H1 (cell line): ENCODE measurements around the gene LSM10. TPM values are rescaled to one million over a fixed set of nuclear protein-coding genes. Genes with fewer than 3 reads are reported as not detected.

Experiments
- CTCF ChIA-PET: fragments of 300-600 bp; sonication (Branson Sonifier 250); formaldehyde crosslinking; loops from one replicate; lab custom pipeline; 2021; ENCODE audit not compliant: partially characterized antibody; lab: Charles Lee
- POLR2A ChIA-PET: fragments of 300-600 bp; sonication (Branson Sonifier 250); formaldehyde crosslinking; loops from one replicate; lab custom pipeline; 2021; ENCODE audit warnings: inconsistent platforms; ENCODE audit not compliant: partially characterized antibody; lab: Charles Lee
- DNase-seq, 2 experiments: peaks; one replicate each; pipeline versions ENCODE4 v3.0.0 to v3.0.0-alpha.2; 2010 to 2022; ENCODE audit warnings: low spot score in 2 of 2, low read depth in 1 of 2, mixed read lengths in 1 of 2
- FAIRE-seq: peaks from 2 replicates; lab custom pipeline; 2011; peaks lifted over from hg19 to GRCh38; lab: Jason Lieb, UNC
- H2AFZ ChIP-seq: 2 replicates; pipeline ENCODE4 v1.8.1; 2012; ENCODE audit warnings: low read length, inconsistent platforms
- H2AK5ac ChIP-seq: 2 replicates; pipeline ENCODE4 v1.6.1; 2013; ENCODE audit warnings: low read depth, low read length
- H2BK120ac ChIP-seq: replicated peaks from 2 replicates; pipeline ENCODE3; 2013; ENCODE audit warnings: low read depth, low read length, inconsistent platforms
- H2BK12ac ChIP-seq: 2 replicates; pipeline ENCODE4 v1.6.1; 2013; ENCODE audit warnings: low read depth, low read length
- H2BK15ac ChIP-seq: 2 replicates; pipeline ENCODE4 v1.6.1; 2013; ENCODE audit warnings: low read length
- H2BK20ac ChIP-seq: 2 replicates; pipeline ENCODE4 v1.6.1; 2013; ENCODE audit warnings: low read length
- H2BK5ac ChIP-seq: 2 replicates; pipeline ENCODE4 v1.6.1; 2013; ENCODE audit warnings: low read depth, low read length
- H3K14ac ChIP-seq: 2 replicates; pipeline ENCODE4 v1.6.1; 2013; ENCODE audit warnings: inconsistent platforms; ENCODE audit not compliant: insufficient read length
- H3K18ac ChIP-seq: 2 replicates; pipeline ENCODE4 v1.6.1; 2013; ENCODE audit warnings: low read length; ENCODE audit errors: extremely low read depth
- H3K23ac ChIP-seq: 2 replicates; pipeline ENCODE4 v1.6.1; 2013; ENCODE audit warnings: inconsistent platforms; ENCODE audit not compliant: insufficient read length
- H3K23me2 ChIP-seq: 2 replicates; pipeline ENCODE4 v1.6.1; 2013; ENCODE audit warnings: low read depth, low read length
- H3K27ac ChIP-seq: 2 replicates; pipeline ENCODE4 v1.6.1; 2011; ENCODE audit warnings: low read depth, low read length, inconsistent platforms
- H3K27me3 ChIP-seq, 4 experiments: replicated peaks in 1 of 4; 1 replicate in 1 of 4; 2 replicates in 3 of 4; pipeline versions ENCODE4 v1.6.1 to v1.8.1; 2011 to 2013; ENCODE audit warnings: low read length in 3 of 4, mild to moderate bottlenecking in 3 of 4, inconsistent platforms in 2 of 4, mixed read lengths in 2 of 4, moderate library complexity in 1 of 4; ENCODE audit not compliant: control insufficient read depth in 3 of 4, insufficient read depth in 3 of 4; ENCODE audit errors: extremely low read depth in 1 of 4
- H3K36me3 ChIP-seq, 4 experiments: 2 replicates each; pipeline versions ENCODE4 v1.6.1 to v1.8.1; 2011 to 2013; ENCODE audit warnings: mild to moderate bottlenecking in 4 of 4, low read length in 3 of 4, moderate library complexity in 2 of 4, control low read depth in 1 of 4, inconsistent platforms in 1 of 4; ENCODE audit not compliant: insufficient read depth in 4 of 4, control insufficient read depth in 2 of 4
- H3K4ac ChIP-seq: replicated peaks from 2 replicates; pipeline ENCODE3; 2013; ENCODE audit warnings: low read length, low read depth, mixed read lengths, inconsistent platforms; ENCODE audit not compliant: insufficient read length
- H3K4me1 ChIP-seq, 4 experiments: replicated peaks in 1 of 4; 1 replicate in 1 of 4; 2 replicates in 3 of 4; pipeline versions ENCODE4 v1.6.1 to v1.8.1; 2011 to 2013; ENCODE audit warnings: low read length in 3 of 4, inconsistent platforms in 2 of 4, mixed read lengths in 1 of 4; ENCODE audit not compliant: insufficient read depth in 4 of 4, control insufficient read depth in 3 of 4
- H3K4me2 ChIP-seq, 2 experiments: 2 replicates each; pipeline versions ENCODE4 v1.6.1 to v1.8.1; 2011 to 2013; ENCODE audit warnings: low read depth in 2 of 2, low read length in 2 of 2, control low read depth in 1 of 2, inconsistent platforms in 1 of 2, mild to moderate bottlenecking in 1 of 2; ENCODE audit not compliant: insufficient read depth in 1 of 2
- H3K4me3 ChIP-seq, 4 experiments: fragments of 200-600, 300-600 bp in 1 of 4; sonication (generic), shearing (Covaris generic), sonication (Bioruptor Twin) in 1 of 4; 2 replicates each; pipeline versions ENCODE4 v1.5.1 to v1.8.1; 2011 to 2016; ENCODE audit warnings: low read length in 4 of 4, low read depth in 3 of 4, control low read depth in 2 of 4, inconsistent platforms in 2 of 4, mild to moderate bottlenecking in 2 of 4, mixed read lengths in 1 of 4, moderate library complexity in 1 of 4; ENCODE audit not compliant: insufficient read depth in 2 of 4; ENCODE audit errors: extremely low read depth in 1 of 4
- H3K56ac ChIP-seq: replicated peaks from 2 replicates; pipeline ENCODE3; 2013; ENCODE audit warnings: low read depth, mild to moderate bottlenecking, mixed read lengths, low read length, inconsistent platforms; ENCODE audit not compliant: insufficient read length
- H3K79me1 ChIP-seq: 2 replicates; pipeline ENCODE4 v1.6.1; 2013; ENCODE audit warnings: low read depth, low read length, control low read depth
- H3K79me2 ChIP-seq, 2 experiments: 2 replicates each; pipeline versions ENCODE4 v1.6.1 to v1.8.1; 2012 to 2013; ENCODE audit warnings: low read length in 2 of 2, mild to moderate bottlenecking in 2 of 2, inconsistent platforms in 1 of 2; ENCODE audit not compliant: insufficient read depth in 2 of 2, control insufficient read depth in 1 of 2
- H3K9ac ChIP-seq, 4 experiments: replicated peaks in 1 of 4; 1 replicate in 1 of 4; 2 replicates in 3 of 4; pipeline versions ENCODE4 v1.6.1 to v1.8.1; 2011 to 2013; ENCODE audit warnings: low read depth in 3 of 4, low read length in 3 of 4, control low read depth in 2 of 4, mild to moderate bottlenecking in 2 of 4, moderate library complexity in 2 of 4, inconsistent platforms in 1 of 4; ENCODE audit errors: extremely low read depth in 1 of 4
- H3K9me3 ChIP-seq, 2 experiments: 2 replicates each; pipeline versions ENCODE4 v1.6.1 to v1.8.1; 2012 to 2013; ENCODE audit warnings: mild to moderate bottlenecking in 2 of 2, moderate library complexity in 2 of 2, control low read depth in 1 of 2, inconsistent platforms in 1 of 2, low read depth in 1 of 2, low read length in 1 of 2, mixed read lengths in 1 of 2; ENCODE audit not compliant: insufficient read depth in 2 of 2
- H4K20me1 ChIP-seq, 2 experiments: replicated peaks in 1 of 2; 2 replicates each; pipeline versions ENCODE3 to v1.8.1; 2011 to 2013; ENCODE audit warnings: inconsistent platforms in 2 of 2, low read length in 2 of 2, mild to moderate bottlenecking in 1 of 2; ENCODE audit not compliant: insufficient read depth in 2 of 2, control insufficient read depth in 1 of 2
- H4K5ac ChIP-seq: 2 replicates; pipeline ENCODE4 v1.6.1; 2013; ENCODE audit warnings: low read length, low read depth, mixed read lengths, inconsistent platforms; ENCODE audit not compliant: insufficient read length
- H4K8ac ChIP-seq: 2 replicates; pipeline ENCODE4 v1.8.0; 2013; ENCODE audit warnings: mild to moderate bottlenecking, moderate library complexity, low read length, inconsistent platforms; ENCODE audit not compliant: insufficient read depth; ENCODE audit errors: extremely low read depth
- H4K91ac ChIP-seq: replicated peaks from 2 replicates; pipeline ENCODE3; 2013; ENCODE audit warnings: low read length, mixed read lengths, inconsistent platforms; ENCODE audit not compliant: insufficient read length
- ATF2 ChIP-seq: IDR thresholded peaks from 2 replicates; pipeline ENCODE4 v1.6.1; 2012; ENCODE audit warnings: low read length, inconsistent platforms
- BCL11A ChIP-seq, 2 experiments: IDR thresholded peaks; one replicate each; pipeline ENCODE4 v1.6.1; 2011; ENCODE audit warnings: low read depth in 2 of 2, low read length in 2 of 2, mild to moderate bottlenecking in 2 of 2
- BRCA1 ChIP-seq: IDR thresholded peaks from 2 replicates; pipeline ENCODE4 v1.6.1; 2012; ENCODE audit warnings: low read depth, low read length, improper control_type of control experiment
- FOSL1 ChIP-seq: IDR thresholded peaks from 2 replicates; pipeline ENCODE4 v1.6.1; 2011; ENCODE audit warnings: mild to moderate bottlenecking, low read depth, low read length, moderate library complexity; ENCODE audit not compliant: insufficient read depth
- NANOG ChIP-seq: IDR thresholded peaks from 2 replicates; pipeline ENCODE4 v1.6.1; 2011; ENCODE audit warnings: low read length, low read depth, mild to moderate bottlenecking, inconsistent platforms; ENCODE audit not compliant: insufficient read depth, poor library complexity, severe bottlenecking
- POLR2A ChIP-seq, 2 experiments: IDR thresholded peaks; 1 replicate in 1 of 2; 2 replicates in 1 of 2; pipeline ENCODE4 v1.6.1; 2011; ENCODE audit warnings: low read depth in 2 of 2, low read length in 2 of 2, mild to moderate bottlenecking in 2 of 2; ENCODE audit errors: control extremely low read depth in 1 of 2
- RAD21 ChIP-seq, 2 experiments: IDR thresholded peaks in 1 of 2; conservative IDR thresholded peaks in 1 of 2; 2 replicates each; pipeline ENCODE4 v1.6.1; 2011; ENCODE audit warnings: low read depth in 2 of 2, low read length in 2 of 2, improper control_type of control experiment in 1 of 2, inconsistent platforms in 1 of 2, mild to moderate bottlenecking in 1 of 2, moderate library complexity in 1 of 2
- RBBP5 ChIP-seq: IDR thresholded peaks from 2 replicates; pipeline ENCODE4 v1.7.1; 2012; ENCODE audit warnings: low read depth, mild to moderate bottlenecking, inconsistent platforms, low read length, moderate library complexity, borderline replicate concordance
- RNF2 ChIP-seq: fragments of 200-900, 300-1000 bp; sonication (generic); IDR thresholded peaks from 2 replicates; pipeline ENCODE4 v1.7.1; 2016; ENCODE audit warnings: borderline replicate concordance, low read depth, mild to moderate bottlenecking, antibody characterized with exemption, low read length; ENCODE audit not compliant: poor library complexity, severe bottlenecking; ENCODE audit errors: missing control alignments
- SIX5 ChIP-seq: IDR thresholded peaks from 2 replicates; pipeline ENCODE4 v1.6.1; 2011; ENCODE audit warnings: mild to moderate bottlenecking, low read depth, low read length
- TAF7 ChIP-seq: optimal IDR thresholded peaks from 2 replicates; pipeline ENCODE3; 2011; ENCODE audit warnings: low read depth, mild to moderate bottlenecking, inconsistent platforms, low read length, moderate library complexity, borderline replicate concordance
- WGBS, 2 experiments: shearing (Covaris generic) in 1 of 2; methylation state at CpG; one replicate each; pipeline versions ENCODE4 v1.1.6 to v1.1.7; 2013 to 2015; ENCODE audit warnings: low lambda C conversion rate in 2 of 2, mixed read lengths in 2 of 2, inconsistent platforms in 1 of 2, low coverage in 1 of 2, missing lambda C conversion rate in 1 of 2; ENCODE audit not compliant: insufficient replicate concordance in 2 of 2, insufficient coverage in 1 of 2, insufficient read length in 1 of 2; ENCODE audit errors: extremely low coverage in 1 of 2, missing lambda C conversion rate in 1 of 2; 5-methylcytosine and 5-hydroxymethylcytosine counted together
- polyA plus RNA-seq, 7 experiments: library from polyadenylated mRNA; depleted of rRNA in 3 of 7; stranded (reverse) in 5 of 7; unstranded in 2 of 7; fragments of >200 nt in 5 of 7; fragments of 200-250 nt in 2 of 7; gene quantifications; 1 replicate in 5 of 7; 2 replicates in 1 of 7; 4 replicates in 1 of 7; pipeline versions ENCODE4 v1.2.1 to v1.2.3, GENCODE V29; 2011 to 2013; ENCODE audit warnings: missing spikeins in 2 of 7, mixed read lengths in 2 of 7
- total RNA-seq: library from RNA; stranded (reverse); fragmentation: NEBNext Ultra II Directional; extraction: Animal tissue kit (Norgen Biotek cat#: 25700); gene quantifications from 2 replicates; pipeline ENCODE4 v1.2.1, GENCODE V29; 2021

Gene LSM10
- total and polyA plus RNA-seq, 2 of the 8 experiments (the other 6 are each of a cell fraction or from before 2014, with no cell fraction given) = 59.5 to 140 TPM

GRCh38 chr1:36446271-36446670 is 48.6 kb upstream of the LSM10 start:
- peak; percentile 93 for FAIRE-seq
- POLR2A ChIA-PET = no interaction called here
- H3K27ac ChIP-seq = no peak overlapping the region
- no peak for TF ChIP-seq ATF2
- no peak for TF ChIP-seq BCL11A (IDR thresholded peaks at IDR 0.05; ENCODE audit: low read depth in 2 of 2, low read length in 2 of 2)
- no peak for TF ChIP-seq RNF2
- TF ChIP-seq BRCA1 = no peak
- no peak for TF ChIP-seq POLR2A (IDR thresholded peaks at IDR 0.05; ENCODE audit: control extremely low read depth in 1 of 2, low read depth in 2 of 2, low read length in 2 of 2)
- no peak for TF ChIP-seq RBBP5
- TF ChIP-seq FOSL1 = no peak
- peak; percentile 63 to 70 for TF ChIP-seq RAD21 (IDR thresholded peaks at IDR 0.05 in 1 of 2, conservative IDR thresholded peaks at IDR 0.05 in 1 of 2; ENCODE audit: low read depth in 2 of 2, low read length in 2 of 2)
- TF ChIP-seq SIX5 = no peak
- TF ChIP-seq TAF7 = no peak
- TF ChIP-seq NANOG = no peak

More at GRCh38 chr1:36446271-36446670, 48.6 kb upstream of the LSM10 start:
- no peak overlapping the region for H2BK5ac ChIP-seq
- no peaks in the 10 kb centered on the region; a peak in 1 of 7 replicates for H3K4me1 ChIP-seq
- H3K23ac ChIP-seq = no peak overlapping the region
- no peaks in the 10 kb centered on the region for H3K27me3 ChIP-seq
- no peaks in the 10 kb centered on the region; the same call in 1 of the 2 replicates for H3K23me2 ChIP-seq
- peak in 1 of 2 experiments; percentile 63 for DNase-seq
- no peaks in the 10 kb centered on the region for H3K9me3 ChIP-seq
- no peak overlapping the region for H3K4me3 ChIP-seq
- H3K36me3 ChIP-seq = no peaks in the 10 kb centered on the region
- H3K4ac ChIP-seq = no peak overlapping the region
- H2BK20ac ChIP-seq = no peak overlapping the region
- H2AK5ac ChIP-seq = no peak overlapping the region
- no peak overlapping the region for H3K9ac ChIP-seq
- no peak overlapping the region for H3K14ac ChIP-seq
- H4K5ac ChIP-seq = no peak overlapping the region
- WGBS, 2 experiments = 66% methylated on average over 8 of the region's 8 CpGs; no CpG with 5 or more reads in 1 of the 2 experiments
- H2BK120ac ChIP-seq = no peak overlapping the region
- no peaks in the 10 kb centered on the region for H3K79me2 ChIP-seq
- no peak overlapping the region for H3K4me2 ChIP-seq
- H2AFZ ChIP-seq = no peak overlapping the region
- H2BK12ac ChIP-seq = no peak overlapping the region
- no peaks in the 10 kb centered on the region for H3K79me1 ChIP-seq
- CTCF ChIA-PET = interaction anchor here (0.7 to 1.3 kb wide), 7 partner anchors 9 to 83 kb away, joined by 3 to 9 read pairs (median 3); no protein-coding TSS in a partner anchor
- no peak overlapping the region for H4K8ac ChIP-seq
- no peak overlapping the region for H3K18ac ChIP-seq
- H4K20me1 ChIP-seq = no peaks in the 10 kb centered on the region
- no peak overlapping the region for H4K91ac ChIP-seq
- H2BK15ac ChIP-seq = no peak overlapping the region
- H3K56ac ChIP-seq = no peak overlapping the region
